WTC11 (cell line): ENCODE data around the gene ZBP1. TPM values are rescaled to one million over a fixed set of nuclear protein-coding genes. Genes with fewer than 3 reads are reported as not detected.

Experiments
- ATAC-seq: fragments of 200-7000 bp; cut with Tn5 transposase; 2 replicates; pipeline ENCODE4 v1.10.0; 2021; ENCODE audit warnings: mild to moderate bottlenecking, moderate library complexity
- CTCF ChIA-PET: fragments of 300-600 bp; sonication (Branson Sonifier 250); formaldehyde crosslinking; loops from one replicate; lab custom pipeline; 2021; ENCODE audit warnings: antibody characterized with exemption; lab: Charles Lee
- POLR2A ChIA-PET: fragments of 350-600 bp; sonication (Branson Sonifier 250); formaldehyde crosslinking; loops from one replicate; lab custom pipeline; 2021; ENCODE audit warnings: antibody characterized with exemption; lab: Charles Lee
- DNase-seq: peaks from one replicate; pipeline ENCODE4 v3.0.0; 2021; ENCODE audit warnings: low spot score
- H3K27ac Mint-ChIP-seq: 2 replicates; pipeline ENCODE4 v1.8.0; 2021; ENCODE audit warnings: mixed read lengths
- H3K27me3 Mint-ChIP-seq: 2 replicates; pipeline ENCODE4 v1.8.0; 2021; ENCODE audit warnings: low read depth, mild to moderate bottlenecking, moderate library complexity, mixed read lengths
- H3K36me3 Mint-ChIP-seq: 2 replicates; pipeline ENCODE4 v1.8.0; 2021; ENCODE audit warnings: mixed read lengths
- H3K4me1 Mint-ChIP-seq: 2 replicates; pipeline ENCODE4 v1.8.0; 2022; ENCODE audit warnings: mixed read lengths
- H3K4me3 Mint-ChIP-seq: 2 replicates; pipeline ENCODE4 v1.8.0; 2021; ENCODE audit warnings: mild to moderate bottlenecking, moderate library complexity, mixed read lengths
- H3K9me3 Mint-ChIP-seq: 2 replicates; pipeline ENCODE4 v1.8.0; 2021; ENCODE audit warnings: mixed read lengths
- ATF6 ChIP-seq: sonication (generic); formaldehyde crosslinking; IDR thresholded peaks from 2 replicates; pipeline ENCODE4 v1.8.1; 2023; ENCODE audit warnings: mild to moderate bottlenecking, missing genetic modification reagents
- CTCF ChIP-seq: fragments of 200-600 bp; IDR thresholded peaks from 2 replicates; pipeline ENCODE4 v1.8.0; 2022; ENCODE audit warnings: antibody characterized with exemption
- ETV6 ChIP-seq: sonication (generic); formaldehyde crosslinking; IDR thresholded peaks from 2 replicates; pipeline ENCODE4 v1.8.1; 2022; ENCODE audit warnings: mild to moderate bottlenecking, missing genetic modification reagents
- HMGXB4 ChIP-seq: sonication (generic); formaldehyde crosslinking; IDR thresholded peaks from 2 replicates; pipeline ENCODE4 v1.8.1; 2023; ENCODE audit warnings: mild to moderate bottlenecking, moderate library complexity, missing genetic modification reagents
- JAZF1 ChIP-seq: fragments of 250-450 bp; sonication (Bioruptor Pico); IDR thresholded peaks from 2 replicates; pipeline ENCODE4 v1.9.0; 2021; ENCODE audit warnings: moderate library complexity, mild to moderate bottlenecking, inconsistent platforms
- KAT7 ChIP-seq: sonication (generic); formaldehyde crosslinking; IDR thresholded peaks from 2 replicates; pipeline ENCODE4 v1.8.1; 2023; ENCODE audit warnings: missing genetic modification reagents, mild to moderate bottlenecking, borderline replicate concordance
- MYBL2 ChIP-seq: sonication (generic); formaldehyde crosslinking; IDR thresholded peaks from 2 replicates; pipeline ENCODE4 v1.8.1; 2023; ENCODE audit warnings: mild to moderate bottlenecking, moderate library complexity, missing genetic modification reagents
- NFYB ChIP-seq: sonication (generic); formaldehyde crosslinking; conservative IDR thresholded peaks from 2 replicates; pipeline ENCODE4 v1.8.0; 2022; ENCODE audit warnings: low read depth, missing genetic modification reagents
- NR1H2 ChIP-seq: sonication (generic); formaldehyde crosslinking; IDR thresholded peaks from 2 replicates; pipeline ENCODE4 v1.9.0; 2021; ENCODE audit warnings: mild to moderate bottlenecking, moderate library complexity, missing genetic modification reagents
- OVOL2 ChIP-seq: fragments of 250-450 bp; sonication (Bioruptor Pico); IDR thresholded peaks from 2 replicates; pipeline ENCODE4 v1.9.0; 2021; ENCODE audit warnings: mild to moderate bottlenecking, borderline replicate concordance
- PREB ChIP-seq: sonication (generic); formaldehyde crosslinking; IDR thresholded peaks from 2 replicates; pipeline ENCODE4 v1.8.1; 2022; ENCODE audit warnings: mild to moderate bottlenecking, missing genetic modification reagents, moderate library complexity, borderline replicate concordance
- ZNF121 ChIP-seq: sonication (generic); formaldehyde crosslinking; IDR thresholded peaks from 2 replicates; pipeline ENCODE4 v1.8.0; 2023; ENCODE audit warnings: missing genetic modification reagents
- ZNF219 ChIP-seq: sonication (generic); formaldehyde crosslinking; IDR thresholded peaks from 2 replicates; pipeline ENCODE4 v1.8.0; 2023; ENCODE audit warnings: missing genetic modification reagents, mild to moderate bottlenecking, borderline replicate concordance
- ZNF281 ChIP-seq: sonication (generic); formaldehyde crosslinking; IDR thresholded peaks from 2 replicates; pipeline ENCODE4 v1.8.0; 2023; ENCODE audit warnings: mild to moderate bottlenecking, missing genetic modification reagents
- ZNF425 ChIP-seq: fragments of 250-450 bp; sonication (Bioruptor Pico); conservative IDR thresholded peaks from 2 replicates; pipeline ENCODE4 v1.9.0; 2021; ENCODE audit warnings: mild to moderate bottlenecking
- total RNA-seq: library from RNA; stranded (reverse); gene quantifications from 3 replicates; pipeline ENCODE4 v1.2.3, GENCODE V29; 2021

Gene ZBP1
- total RNA-seq, 1 experiment from 2014 or later: not detected

- Mint-ChIP-seq H3K36me3 (peaks cover 16% of the 10 kb centered on the region), H3K9me3 (no peaks in the 10 kb centered on the region), H3K4me1 (peaks cover 24% of the 10 kb centered on the region), H3K4me3 (no peak overlapping the region), H3K27ac (no peak overlapping the region), H3K27me3 (no peaks in the 10 kb centered on the region)
- TF ChIP-seq HMGXB4 (CRISPR knock-in tag) (no peak), ZNF425 (CRISPR knock-in tag) (no peak), CTCF (no peak), ZNF219 (CRISPR knock-in tag) (no peak), ATF6 (CRISPR knock-in tag) (no peak), NFYB (no peak), OVOL2 (CRISPR knock-in tag) (no peak), ETV6 (CRISPR knock-in tag) (no peak), KAT7 (CRISPR knock-in tag) (no peak), JAZF1 (CRISPR knock-in tag) (no peak), ZNF281 (CRISPR knock-in tag) (no peak), ZNF121 (CRISPR knock-in tag) (no peak), MYBL2 (CRISPR knock-in tag) (no peak), NR1H2 (CRISPR knock-in tag) (no peak), PREB (CRISPR knock-in tag) (no peak)
- ATAC-seq (no peak), DNase-seq (no peak)
- ChIA-PET CTCF (no interaction called here), POLR2A (no interaction called here)
These were observed 31.8 kb upstream of the ZBP1 start for GRCh38 chr20:57651881-57652605.
